HG03045 (cell line): Measurements from ENCODE around the gene PABPN1L.

ENCODE experiments used
- ATAC-seq: cut with Tn5 transposase; IDR thresholded peaks from one replicate; pipeline ENCODE4 v1.9.1; 2021; ENCODE audit warnings: mild to moderate bottlenecking, moderate library complexity; ENCODE audit not compliant: unreplicated experiment

PABPN1L gene, protein sequence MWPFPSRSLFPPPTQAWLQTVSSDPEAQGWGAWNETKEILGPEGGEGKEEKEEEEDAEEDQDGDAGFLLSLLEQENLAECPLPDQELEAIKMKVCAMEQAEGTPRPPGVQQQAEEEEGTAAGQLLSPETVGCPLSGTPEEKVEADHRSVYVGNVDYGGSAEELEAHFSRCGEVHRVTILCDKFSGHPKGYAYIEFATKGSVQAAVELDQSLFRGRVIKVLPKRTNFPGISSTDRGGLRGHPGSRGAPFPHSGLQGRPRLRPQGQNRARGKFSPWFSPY

DNA sequence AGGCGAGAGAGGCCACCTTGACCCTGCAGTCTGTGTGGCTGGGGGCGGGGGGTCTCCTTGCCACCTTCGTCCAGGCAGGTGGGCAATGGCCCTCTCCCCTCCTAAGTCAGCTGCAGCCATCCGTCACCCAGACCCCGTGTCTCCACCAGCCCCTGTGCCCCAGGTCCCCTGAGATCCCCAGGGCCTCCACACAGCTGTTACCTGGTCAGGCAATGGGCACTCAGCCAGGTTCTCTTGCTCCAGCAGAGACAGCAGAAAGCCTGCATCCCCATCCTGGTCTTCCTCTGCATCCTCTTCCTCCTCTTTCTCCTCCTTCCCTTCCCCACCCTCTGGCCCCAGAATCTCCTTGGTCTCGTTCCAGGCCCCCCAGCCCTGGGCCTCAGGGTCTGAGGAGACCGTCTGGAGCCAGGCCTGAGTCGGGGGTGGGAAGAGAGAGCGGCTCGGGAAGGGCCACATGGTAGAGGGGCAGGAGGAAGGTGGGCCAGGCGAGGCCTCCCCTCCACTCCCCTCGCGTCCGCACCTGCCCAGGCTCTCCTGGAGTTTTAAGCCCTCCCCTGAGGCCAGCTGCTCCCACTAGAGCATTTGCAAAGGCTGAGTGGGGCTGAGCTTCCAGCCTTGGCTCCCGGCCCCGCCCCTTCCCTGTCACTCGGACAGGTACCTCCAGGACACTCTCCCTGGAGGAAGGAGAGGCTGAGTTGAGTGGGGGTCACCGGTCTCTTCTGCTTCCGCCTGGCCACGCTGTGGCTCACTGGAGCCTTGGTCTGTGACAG lies at the start of gene PABPN1L:
PABPN1L (minus strand) TSS at position 510 of the 770 bp plus-strand sequence; CDS start at position 456, 54 bp downstream.
- no peak for ATAC-seq

DNA sequence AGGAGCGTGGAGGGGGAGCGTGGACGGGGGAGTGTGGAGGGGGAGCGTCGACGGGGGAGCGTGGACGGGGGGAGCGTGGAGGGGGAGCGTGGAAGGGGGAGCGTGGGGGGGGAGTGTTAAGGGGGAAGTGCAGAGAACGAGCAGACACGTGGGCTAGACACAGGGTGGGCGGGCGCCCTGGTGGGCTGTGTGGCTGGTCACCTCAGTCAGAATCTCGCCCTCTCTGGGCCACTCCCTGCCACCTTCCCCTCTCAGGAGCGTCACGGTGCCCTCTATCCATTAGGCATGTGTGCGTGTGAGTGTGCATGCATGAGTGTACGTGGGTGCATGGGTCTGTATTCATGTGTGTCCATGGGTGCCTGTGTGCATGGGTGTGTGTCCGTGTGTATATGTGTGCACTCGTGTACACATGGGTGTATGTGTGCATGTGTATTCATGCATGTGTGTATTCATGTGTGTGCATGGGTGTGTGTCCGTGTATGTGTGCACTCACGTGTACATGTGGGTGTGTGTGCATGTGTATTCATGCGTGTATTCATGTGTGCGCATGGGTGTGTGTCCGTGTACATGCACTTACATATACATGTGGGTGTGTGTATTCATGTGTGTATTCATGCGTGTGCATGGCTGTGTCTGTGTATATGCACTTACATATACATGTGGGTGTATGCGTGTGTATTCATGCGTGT lies 49.3 kb upstream of the PABPN1L start:
- no peak for ATAC-seq

DNA sequence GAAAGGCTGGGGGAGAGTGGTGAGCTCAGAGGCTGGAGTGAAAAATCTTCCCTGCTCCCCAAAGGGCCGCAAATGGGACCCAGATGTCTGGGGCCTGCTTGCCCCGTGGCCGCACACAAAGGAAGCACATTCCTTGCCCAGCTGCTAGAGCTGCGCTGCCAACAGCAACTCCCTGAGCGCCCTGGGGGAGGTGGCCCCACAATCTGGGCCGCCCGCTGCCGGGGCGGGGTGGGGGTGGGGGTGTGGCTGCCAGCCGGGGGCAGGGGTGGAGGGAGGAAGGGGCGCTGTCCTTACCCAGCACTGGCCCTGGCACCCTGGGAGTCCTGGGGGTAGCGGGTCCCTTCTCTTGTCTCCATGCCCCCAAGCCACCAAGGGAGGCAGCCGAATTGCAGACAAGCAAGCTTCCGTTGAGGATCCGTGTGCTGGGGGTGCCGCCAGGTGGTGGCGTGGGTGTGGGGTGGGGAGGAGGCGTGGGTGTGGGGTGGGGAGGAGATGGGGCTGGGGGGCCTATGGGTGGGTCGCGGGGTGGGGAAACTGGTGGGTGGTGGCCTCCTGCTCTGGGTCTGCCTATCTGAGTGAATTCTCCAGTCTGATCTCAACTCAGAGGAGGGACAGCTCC lies 48.4 kb upstream of the PABPN1L start:
- ATAC-seq = no peak

DNA sequence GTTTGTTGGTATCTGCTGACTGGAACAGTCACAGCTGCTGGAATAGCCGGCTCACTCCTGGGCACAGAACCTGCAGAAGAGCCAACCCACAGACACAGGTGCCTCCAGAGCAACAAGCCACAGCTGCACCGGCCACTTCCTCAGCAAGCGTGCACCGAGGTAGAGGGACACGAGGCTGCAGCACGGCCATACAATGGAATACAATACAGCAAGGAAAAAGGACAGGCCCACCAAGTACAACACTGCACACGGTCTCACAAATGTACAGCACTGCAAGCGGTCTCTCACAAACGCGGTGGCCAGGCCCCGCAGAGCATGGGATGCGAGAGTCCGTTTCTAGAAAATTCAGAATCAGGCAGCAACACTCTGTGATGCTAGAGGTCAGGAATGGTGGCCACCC lies 47.4 kb upstream of the PABPN1L start:
- ATAC-seq = no peak

DNA sequence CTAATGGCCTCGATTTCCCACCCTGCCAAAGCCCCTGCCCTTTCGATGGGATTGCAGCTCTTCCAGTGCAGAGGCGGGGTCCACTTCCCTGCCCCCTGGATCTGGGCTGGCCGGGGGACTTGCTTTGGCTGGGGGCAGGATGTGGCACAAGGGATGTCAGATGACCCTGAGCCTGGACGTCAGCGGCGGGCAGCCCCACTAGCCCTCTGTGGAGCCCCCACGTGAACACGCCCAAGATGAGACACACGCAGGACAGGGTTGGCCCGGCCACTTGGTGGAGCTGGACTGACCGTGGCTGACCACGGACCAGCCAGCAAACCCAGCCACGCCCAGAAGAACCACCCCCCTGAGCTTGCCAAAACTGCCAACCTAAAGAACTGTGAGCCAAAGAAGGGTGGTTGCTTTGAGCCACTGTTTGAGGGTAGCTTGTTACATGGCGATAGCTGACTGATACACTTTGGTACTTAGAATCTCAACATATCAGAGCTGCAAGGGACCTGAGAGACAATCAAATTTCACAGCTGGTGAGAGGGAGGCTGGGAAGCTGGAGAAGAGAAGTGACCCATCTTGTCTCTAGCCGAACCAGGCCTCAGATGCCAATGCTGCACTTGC lies 46.6 kb upstream of the PABPN1L start:
- ATAC-seq = no peak

DNA sequence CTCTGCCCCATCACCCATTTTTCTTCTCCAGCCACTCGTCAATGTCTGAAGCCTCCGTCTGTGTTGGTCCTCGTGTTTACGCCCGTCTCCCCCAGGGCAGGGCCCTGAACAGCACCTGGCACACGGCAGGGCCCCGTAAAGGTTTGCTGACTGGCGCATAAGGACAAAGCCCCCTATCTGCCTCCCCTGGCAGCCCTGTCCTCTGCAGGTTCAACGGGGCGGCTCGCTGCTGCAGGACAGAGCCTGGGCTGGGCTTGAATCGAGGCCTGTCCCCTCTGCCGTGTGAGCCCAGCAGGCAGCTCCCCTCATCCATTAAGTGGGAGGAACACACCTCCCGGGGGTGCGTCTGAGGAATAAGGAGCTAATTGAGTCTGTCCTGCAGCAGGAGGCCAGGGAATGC lies 46.1 kb upstream of the PABPN1L start:
- no peak for ATAC-seq

DNA sequence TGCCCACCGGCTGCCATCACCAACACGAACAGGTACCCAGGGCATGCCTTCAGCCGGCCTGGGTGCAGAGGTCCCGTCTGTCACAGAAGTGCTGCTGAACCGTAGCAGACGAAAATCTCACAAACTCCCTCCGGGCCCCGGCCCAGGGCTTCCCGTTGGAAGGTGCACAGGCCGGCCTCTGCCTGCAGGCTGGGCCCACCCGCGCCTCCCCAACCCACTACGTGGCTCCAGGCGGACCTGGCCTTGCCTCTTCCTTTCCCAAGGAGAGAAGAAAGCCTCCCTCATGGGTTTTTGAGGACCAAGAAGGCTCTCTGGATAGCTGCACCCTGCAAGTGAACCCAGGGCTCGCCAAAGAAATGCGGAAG lies 45.5 kb upstream of the PABPN1L start:
- no peak for ATAC-seq

DNA sequence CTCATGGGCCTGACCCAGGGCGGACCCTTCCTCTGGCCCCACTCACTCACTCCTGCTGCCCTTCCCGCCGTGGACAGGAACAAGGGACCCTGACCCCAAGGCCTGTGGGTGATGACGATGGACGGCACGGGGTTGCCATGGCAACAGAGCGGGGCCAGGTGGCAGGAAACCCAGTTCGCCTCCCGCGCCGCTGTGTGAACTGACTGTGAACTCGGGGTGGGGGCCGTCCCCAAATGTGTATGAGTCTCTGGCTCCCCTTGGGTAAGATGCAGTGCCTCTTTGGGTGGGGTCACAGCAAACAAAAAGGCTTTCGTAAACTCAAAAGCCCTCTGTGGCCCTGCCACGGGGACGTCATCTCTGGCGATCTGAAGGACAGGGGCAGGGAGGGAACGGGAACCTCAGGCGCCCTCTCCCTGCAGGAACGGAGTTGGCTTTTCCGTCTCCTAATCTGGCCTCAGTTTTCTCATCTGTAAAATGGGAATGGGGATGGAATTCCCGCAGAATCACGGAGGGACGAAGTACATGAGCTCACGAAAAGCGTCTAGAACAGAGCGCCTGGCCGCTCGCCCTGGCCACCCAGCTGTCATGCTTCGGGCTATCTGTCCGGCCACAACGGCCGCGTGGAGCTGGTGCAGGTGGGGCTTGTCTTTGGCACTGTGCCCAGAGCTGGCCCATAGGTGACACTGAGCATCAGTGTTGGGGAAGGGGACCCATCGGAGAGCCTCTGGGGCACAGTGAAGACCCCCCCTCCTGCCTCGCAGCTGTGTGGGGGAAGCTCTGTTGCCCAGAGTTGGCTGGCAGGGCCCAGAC lies 44.9 kb upstream of the PABPN1L start:
- no peak for ATAC-seq

DNA sequence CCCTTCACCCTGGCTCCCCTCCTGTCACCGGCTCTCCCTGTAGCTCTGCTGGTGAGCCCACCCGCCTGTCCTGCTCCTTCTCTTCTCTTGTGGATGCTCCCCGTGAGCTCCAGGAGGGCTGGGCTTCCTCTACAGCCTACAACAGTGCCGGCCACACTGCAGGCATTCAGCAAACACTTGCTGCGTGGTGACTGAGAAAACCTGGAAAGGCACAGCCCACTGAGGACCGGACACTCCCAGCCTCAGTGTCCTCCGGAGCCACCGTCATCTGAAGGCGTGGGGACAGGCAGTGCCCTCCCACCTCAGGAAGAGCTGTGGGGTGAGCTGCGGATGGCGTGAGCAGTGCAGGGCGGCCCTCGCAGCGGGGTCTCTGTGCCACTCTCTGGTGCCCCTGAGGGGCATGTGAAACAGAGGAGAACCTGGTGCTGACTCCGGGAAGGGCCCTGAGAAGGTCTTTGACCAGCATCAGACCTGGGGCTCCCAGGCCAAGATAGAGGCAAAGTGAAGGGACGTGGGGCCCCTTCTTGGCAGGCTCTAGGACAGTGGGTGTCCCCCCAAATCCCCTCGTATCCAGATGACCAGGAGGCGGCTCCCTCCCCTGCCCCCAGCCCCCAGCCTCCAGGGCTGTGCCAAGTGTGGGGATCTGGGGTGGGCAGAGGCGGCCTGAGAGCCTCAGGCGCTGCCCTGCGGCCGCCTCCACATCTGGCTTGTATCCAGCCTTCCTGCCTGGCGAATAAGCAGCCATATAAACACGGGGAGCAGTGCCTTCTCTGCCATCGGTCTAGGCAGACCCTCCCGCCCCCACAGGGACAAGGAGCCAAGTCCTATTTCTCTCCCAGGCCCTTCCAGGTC lies 44.0 kb upstream of the PABPN1L start:
- no peak for ATAC-seq

DNA sequence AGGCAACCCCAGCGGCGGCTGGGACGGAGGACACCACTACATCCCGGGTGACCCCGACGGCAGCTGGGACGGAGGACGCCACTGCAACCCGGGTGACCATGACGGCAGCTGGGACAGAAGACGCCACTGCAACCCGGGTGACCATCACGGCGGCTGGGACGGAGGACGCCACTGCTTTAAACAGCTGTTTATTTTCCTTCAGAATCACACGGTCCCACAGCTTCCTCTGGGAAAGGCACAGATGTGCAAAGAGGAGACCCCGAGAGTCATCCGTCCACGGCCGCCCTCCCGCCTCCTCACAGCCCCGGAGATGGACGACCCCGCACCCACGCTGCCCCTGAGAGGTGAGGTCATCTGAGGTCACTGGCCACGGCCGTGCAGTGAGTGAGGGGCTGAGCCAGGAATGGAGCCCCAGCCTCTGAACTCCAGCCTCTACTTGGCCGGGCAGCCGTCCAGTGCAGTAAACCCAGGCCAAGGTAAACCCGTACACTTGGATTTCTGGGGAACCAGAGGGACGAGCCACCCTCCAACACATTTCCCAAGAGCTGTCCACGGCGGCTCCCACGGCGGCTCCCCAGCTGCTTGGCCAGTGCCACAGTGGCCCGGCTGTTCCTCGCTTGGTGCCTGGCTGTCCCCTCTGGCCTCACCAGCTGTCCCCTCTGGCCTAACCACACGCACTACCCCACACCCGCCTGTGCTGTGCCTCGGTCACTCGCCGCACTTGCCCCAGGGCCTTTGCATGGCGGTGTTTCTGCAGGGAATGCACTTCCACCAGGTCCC lies 43.2 kb upstream of the PABPN1L start:
- ATAC-seq = no peak

DNA sequence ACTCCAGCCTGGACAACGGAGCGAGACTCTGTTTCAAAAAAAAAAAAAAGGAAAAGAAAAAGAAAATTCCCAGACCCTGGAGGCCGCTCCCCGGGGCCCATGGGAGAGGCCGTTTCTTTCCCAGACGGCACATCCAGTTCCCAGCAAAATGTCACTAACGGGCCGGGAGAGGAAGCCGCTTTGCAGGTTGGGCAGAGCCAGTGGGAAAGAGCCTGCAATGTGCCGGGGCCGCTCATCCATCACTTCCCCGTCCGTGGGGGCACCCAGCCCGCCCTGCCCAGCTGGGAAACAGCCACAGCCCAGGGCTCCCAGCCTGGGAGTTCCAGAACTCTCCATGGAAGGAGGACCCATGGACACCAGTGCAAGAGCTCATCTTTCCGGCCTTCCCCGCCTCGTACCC lies 41.8 kb upstream of the PABPN1L start:
- ATAC-seq = no peak

DNA sequence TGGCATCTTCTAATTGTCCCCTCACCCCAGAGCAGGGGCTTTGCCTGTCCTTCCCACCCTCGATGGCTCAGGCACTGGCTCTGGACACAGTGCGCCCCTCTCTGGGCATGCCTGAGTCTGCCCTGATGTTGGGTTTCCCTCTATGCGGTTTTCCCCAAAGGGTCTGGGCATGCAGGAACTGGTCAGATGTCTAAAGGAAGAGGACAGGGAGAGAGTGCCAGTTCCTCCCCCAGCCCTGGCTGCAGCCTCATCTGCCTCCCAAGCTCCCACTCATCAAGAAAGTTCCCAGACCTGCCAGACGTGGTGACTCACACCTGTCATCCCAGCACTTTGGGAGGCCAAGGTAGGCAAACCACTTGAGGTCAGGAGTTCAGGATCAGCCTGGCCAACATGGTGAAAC lies 41.3 kb upstream of the PABPN1L start:
- no peak for ATAC-seq

DNA sequence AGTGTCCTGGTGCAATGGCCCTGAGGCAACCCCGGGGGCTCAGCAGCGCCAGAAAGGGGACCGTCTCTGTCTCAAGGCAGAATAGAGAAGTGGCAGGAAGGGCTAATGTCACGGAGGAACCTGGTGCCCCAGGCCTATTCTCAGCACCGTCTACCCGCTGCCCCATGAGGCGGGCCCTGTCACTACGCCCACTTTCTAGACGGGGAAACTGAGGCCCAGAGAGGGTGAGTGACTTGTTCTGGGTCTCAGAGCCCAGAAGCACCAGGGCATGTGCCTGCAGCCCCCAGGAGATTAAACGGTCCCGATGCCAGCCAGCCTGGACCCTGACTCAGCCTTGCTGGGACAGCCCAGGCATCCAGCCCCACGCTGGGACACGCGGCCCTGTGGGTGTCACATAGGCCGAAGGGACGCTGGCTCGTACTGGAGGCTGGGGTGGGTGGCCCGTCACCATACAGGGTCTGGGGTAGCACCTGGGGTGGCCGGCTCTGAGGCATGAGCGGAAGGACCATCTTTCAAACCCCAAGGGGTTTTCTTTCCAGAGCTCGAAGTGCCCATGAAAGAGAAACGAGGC lies 40.2 kb upstream of the PABPN1L start:
- no peak for ATAC-seq

DNA sequence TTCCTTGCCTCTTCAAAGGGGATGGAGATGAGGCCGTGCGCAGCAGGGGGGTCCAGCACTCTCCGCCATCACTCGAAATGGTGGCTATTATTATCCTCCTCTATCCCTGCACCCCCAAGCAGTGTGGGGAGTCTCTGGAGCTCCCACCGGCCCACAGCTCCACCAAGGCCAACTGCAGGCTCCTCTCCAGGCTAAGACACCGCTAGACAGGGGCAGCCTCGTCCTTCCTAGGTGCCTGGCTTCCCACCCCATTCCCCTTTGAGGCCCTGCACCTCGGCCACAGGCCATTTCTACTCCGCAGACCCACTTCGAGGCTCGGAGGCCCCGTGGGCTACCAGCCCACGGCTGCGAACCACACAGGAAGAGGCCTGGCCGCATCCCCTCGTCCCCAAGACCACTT lies 39.6 kb upstream of the PABPN1L start:
- ATAC-seq = no peak

DNA sequence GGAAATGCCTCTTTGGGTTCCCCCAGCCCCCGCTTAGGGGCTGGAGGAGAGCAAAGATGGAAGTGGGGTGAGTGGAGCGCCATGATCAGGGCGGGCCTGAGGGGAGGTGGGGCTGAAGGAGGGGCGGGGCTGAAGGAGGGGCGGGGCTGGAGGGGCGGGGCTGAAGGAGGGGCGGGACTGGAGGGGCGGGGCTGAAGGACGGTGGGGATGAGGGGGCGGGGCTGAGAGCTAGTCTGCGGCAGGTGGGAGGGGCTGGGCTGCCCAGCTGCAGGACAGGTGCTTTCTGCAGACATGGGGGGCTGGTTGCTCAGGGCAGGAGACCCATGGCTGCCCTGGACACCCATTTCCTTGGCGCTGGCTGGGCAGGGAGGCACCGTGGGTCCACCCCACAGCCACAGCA lies 39.1 kb upstream of the PABPN1L start:
- ATAC-seq = no peak

DNA sequence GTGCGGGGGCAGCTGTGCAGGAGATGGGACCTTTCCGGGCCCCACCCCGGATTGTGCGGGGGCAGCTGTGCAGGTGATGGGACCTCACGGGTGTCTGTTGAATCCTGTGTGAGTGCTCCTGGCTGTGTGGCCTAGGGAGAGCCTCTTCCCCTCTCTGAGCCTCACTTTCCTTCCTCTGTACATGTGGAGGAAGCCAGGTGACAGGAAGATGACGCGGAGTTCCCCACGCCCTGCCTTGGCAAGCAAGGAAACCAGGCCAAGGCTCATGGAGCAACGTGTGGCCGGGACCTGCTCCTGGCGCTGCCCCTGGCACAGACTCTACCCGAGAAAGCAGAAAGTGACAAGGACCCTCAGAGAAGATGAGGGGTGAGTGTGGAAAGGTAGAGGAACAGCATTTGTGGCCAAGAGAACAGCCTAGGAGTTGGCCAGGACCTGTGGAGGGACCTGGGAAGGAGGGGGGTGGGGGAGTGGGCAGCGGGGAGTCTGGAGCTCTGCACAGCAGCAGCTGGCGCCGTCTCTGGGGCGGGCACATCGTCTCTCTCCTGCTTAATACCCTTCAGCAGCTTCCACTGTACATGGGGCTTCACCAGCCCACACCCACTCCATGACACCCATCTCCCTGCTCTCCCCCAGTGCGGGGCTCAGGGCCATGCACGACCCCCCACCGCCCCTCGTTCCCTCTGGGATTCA lies 38.4 kb upstream of the PABPN1L start:
- ATAC-seq = no peak

DNA sequence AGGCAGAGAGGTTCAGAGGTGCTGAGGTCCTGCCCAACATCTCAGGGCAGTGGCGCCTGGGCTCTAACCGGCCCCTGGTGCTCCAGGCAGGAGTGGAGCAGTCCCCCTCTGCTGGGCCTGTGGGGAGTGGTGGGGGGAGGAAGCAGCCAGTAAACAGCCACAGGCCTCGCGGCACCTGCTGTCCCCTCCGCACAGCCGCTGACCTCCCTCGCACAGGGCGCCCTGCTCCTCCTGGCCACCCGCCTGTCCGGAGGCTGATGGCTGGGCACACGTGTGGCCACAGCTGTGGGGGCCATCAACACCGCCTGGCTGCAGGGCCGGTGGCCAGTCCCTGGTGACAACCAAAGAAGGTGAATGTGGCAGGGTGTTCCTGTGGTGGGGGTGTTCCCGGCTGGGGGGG lies 36.8 kb upstream of the PABPN1L start:
- no peak for ATAC-seq

DNA sequence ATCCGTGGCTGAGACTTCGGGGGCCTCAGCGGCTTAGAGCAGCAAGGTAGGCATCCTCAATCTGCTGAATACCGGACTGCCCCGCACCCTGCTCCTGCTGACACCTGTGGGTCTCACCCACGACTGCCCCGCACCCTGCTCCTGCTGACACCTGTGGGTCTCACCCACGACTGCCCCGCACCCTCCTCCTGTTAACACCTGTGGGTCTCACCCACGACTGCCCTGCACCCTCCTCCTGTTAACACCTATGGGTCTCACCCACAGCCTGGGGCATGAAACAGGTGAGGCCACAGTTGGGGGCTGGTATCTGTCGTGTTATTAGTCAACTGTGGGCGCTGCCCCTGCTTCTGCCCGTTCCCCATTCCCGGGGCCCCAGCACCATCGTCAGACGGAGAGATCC lies 36.3 kb upstream of the PABPN1L start:
- no peak for ATAC-seq
